DMS53 treated with DMSO at 0.1 percent for 48 hours (cell line): ENCODE data around the gene PRR35.

Experiments used
- DNase-seq: peaks from one replicate; lab custom pipeline; 2025; ENCODE audit not compliant: unreplicated experiment; lab: John Stamatoyannopoulos, UW

The PRR35 gene

DNA sequence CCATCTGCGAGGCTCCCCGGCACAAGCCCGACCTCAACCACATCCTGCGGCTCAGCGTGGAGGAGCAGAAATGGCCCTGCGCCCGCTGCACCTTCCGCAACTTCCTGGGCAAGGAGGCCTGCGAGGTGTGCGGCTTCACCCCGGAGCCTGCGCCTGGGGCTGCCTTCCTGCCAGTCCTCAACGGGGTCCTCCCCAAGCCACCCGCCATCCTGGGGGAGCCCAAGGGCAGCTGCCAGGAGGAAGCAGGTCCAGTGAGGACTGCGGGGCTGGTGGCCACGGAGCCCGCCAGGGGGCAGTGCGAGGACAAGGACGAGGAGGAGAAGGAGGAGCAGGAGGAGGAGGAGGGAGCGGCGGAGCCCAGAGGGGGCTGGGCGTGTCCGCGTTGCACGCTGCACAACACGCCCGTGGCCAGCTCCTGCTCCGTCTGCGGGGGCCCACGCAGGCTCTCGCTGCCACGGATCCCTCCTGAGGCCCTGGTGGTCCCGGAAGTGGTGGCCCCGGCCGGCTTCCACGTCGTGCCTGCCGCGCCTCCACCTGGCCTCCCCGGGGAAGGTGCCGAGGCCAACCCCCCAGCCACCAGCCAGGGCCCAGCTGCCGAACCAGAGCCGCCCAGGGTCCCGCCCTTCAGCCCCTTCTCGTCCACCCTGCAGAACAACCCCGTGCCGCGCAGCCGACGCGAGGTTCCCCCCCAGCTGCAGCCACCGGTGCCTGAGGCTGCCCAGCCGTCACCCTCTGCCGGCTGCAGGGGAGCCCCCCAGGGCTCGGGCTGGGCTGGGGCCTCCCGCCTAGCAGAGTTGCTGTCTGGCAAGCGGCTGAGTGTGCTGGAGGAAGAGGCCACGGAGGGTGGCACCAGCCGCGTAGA, 13.1 kb upstream of the PRR35 start:
- DNase-seq = no peak

DNA sequence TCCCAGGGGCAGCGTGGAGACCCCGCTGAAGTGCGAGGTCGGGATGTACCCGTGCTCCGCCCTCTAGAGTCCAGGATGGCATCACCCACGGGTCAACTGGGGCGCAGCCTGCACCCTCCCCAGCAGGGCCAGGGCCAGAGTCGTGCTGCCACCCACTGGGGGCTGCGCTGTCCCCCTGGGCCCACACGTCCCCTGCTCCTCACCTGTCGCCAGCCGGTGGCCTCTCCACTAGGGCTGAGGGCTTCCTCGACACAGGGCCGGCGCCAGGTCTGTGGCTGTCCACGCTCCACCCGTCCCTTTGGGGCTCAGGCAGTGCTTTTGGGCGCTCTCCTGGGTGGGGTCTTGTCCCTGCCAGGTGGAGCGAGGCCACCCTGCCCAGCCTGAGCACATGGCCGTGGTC, 11.6 kb upstream of the PRR35 start:
- no peak for DNase-seq

- no peak for DNase-seq
Measured at GRCh38 chr16:549544-550263, 10.5 kb upstream of the PRR35 start.

DNA sequence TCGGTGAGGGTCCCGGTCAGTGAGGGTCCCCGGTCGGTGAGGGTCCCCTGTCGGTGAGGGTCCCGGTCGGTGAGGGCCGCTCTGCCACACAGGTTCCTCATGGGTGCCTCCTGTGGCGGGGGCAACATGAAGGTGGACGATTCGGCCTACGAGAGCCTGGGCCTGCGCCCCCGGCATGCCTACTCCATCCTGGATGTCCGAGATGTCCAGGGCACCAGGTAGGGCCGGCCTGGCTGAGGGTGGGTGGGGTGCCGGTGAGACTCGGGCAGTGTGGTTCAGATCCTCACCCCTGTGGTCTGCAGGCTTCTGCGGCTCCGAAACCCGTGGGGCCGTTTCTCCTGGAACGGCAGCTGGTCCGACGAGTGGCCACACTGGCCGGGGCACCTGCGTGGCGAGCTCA, 9.0 kb upstream of the PRR35 start:
- no peak for DNase-seq

GRCh38 chr16:552171-552570, 8.0 kb upstream of the PRR35 start:
- no peak for DNase-seq

DNA sequence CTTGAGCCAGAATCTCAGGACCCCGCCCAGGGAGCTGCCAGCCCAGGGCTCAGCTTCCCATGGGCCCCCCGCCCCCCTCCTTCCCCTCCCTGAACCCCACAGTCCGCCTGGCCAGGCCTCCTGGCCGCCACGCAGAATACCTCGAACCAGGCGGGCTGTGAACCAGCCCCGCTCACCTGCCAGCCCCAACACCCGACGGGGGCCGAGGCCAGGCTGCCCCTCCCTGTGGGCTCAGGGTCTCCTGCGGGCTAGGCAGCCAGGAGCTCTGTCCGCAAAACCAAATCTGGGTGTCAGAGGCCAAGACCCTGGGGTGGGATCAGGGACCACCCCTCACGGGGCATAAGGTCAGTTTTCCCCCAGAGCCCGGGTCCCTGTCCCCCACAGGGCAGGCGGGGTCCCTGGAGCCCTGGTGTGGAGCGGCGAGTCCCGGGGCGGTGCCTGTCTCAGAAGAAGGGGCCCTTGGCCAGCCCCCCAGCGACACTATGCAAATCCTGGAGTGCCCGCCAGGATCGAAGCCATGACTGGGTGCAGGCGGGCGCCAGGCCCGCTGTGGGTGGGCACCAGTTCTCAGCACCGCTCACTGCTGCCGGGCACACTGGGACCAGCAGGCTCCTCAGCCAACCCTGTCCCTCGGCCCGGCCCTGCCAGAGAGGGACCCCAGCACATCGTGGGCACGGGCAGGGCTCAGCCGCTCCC, 6.4 kb upstream of the PRR35 start:
- DNase-seq = no peak

DNA sequence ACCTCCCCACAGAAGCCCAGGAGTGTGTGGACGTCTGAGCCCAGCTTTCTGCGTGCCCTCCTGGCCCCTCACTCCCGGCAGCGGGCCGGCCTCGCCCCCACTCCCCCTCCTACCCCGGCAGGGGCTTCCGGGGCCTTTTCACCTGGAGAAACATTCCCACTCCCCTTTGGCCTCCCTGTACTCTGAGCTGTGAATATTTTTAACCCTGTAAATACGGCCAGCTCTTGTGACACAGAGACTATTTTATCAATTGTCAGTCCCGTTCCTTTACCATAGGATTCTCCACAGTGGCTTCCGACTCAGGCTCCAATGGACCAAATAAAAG, 5.9 kb upstream of the PRR35 start:
- no peak for DNase-seq

DNA sequence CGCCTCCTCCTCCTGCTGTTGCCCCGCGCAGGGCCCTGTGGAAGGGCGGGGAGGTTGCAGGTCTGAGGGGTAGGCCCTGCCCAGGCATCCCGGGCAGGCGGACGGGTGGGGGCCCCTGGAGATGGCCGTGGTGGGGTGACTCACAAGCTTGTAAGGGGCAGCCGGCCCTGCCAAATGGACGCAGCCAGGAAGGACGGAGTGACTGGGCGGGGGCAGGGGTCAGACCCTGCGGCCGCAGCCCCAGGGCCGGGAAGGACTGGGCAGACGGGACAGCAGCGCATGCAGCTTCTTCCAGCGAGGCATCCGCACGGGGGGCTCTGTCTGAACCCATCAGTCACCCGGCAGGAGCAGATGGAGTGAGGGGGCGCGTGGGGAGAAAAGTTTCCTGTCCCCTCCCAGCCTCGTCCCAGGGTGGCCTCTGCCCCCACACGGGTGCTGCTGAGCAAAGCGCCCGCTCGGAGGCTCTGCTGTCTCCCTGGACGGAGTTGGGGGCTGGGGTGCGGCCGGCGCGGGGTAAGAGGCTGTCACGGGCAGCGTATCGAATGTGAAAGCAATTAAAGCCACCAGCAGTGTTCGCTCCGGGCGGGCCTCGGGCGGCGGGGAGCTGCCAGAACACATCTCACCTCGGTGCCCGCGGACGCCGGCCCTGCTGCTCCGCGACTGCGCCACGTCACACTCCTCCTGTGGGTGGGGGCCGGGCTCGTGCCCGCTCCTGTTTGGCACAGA, 5.4 kb upstream of the PRR35 start:
- no peak for DNase-seq

DNA sequence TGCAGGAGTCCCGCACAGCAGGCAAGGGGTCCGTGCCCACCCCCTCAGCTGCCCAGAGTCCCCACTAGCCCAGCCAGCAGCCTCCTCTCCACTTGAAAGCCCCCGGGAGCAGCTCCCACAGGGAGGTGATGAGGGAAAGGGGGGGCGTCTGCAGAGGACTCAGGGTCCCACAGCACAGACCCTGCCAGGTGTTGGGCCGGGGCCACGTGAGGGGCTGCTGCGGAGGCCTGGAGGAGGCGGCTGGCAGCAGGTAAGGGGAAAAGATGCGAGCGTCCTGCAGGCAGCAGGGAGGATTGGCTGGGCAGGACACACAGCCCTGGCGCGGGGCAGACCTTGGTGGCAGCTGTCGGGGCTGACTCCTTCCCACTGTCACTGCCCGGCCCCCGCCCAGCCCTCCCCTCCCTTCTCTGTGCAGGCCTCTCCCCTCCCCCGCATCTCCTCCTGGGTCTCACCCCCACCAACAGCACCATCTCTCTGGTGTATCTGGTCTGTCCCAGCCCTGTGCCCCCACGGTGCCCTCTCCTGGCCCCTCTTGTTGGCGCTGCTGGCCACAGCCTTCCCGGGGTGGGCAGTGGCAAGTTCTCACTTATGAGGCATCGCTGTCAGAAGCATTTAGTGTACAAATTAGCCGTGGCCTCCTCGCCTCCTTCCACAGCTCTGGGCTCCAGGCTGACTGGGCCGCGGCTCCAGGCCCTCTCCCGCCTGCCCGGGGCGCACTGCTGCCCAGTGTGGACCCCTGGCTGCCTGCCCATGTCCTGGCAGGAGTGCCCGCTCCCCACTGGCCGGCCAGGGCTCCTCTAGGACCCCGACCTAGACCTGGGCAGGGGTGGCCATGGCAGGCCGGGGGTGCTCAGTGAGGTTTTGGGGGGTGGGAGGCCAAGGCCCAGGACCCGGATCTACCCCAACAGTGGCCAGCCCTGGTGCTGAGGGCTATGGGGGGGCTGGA, 4.4 kb upstream of the PRR35 start:
- no peak for DNase-seq

GRCh38 chr16:556474-557173, 3.6 kb upstream of the PRR35 start:
- DNase-seq = no peak

DNA sequence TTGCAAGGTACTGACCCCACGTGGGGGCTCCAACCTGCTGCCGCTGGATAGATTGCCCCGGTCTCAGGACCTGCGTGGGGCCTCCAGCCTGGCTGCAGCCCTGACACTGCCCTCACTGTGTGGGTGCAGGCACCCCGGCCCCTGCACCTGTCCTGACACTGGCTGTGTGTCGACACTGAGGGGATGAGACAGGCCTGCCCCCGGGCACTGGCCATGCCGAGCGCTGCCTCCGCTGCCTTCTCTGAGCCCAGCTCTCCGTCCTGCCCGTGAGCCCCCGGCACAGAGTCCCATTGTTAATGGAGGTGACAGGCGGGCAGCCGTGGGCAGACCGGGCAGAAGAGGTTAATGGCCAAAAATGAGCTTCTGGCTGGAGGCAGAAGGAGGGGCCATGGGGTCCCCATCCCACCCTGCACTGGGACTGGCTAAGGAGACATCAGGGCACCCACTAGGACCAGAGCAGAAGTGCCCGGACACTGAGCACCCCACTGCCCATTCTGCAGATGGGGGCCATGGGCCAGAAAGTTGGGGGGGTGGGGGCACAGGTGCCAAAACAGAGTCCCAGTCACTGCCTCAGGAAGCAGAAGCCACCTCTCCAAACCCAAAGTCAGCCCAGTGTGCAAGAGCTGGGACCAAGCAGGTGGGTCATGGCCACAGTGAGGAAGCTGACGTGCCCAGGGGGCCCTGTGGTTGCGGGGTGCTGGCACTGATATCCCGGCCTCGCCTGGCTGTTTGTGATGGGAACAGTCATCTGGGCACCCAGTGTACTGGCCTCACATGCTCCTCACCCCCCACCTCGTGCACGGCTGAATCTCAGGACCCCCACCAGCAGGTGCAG, 2.5 kb upstream of the PRR35 start:
- DNase-seq = no peak

- DNase-seq = no peak
Measured at GRCh38 chr16:558298-559020, 1.7 kb upstream of the PRR35 start.

DNA sequence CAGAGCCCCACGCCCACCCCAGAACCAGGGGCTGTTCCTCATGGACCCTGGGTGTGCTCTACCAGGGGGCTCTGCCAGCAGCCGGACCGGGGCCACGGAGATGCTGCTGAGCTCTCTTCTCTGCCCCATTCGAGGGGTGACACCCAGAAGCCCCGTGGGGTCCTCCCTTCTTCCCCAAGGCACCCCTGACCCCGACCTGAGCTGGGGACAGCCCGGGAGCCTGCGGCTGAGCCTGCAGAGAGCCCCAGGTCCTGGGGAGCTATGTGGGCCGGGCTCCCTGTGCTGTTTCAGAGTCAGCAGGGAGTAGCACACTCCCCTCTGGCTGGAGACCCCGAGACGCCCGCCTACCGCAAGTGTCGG, 1.2 kb upstream of the PRR35 start:
- no peak for DNase-seq

DNA sequence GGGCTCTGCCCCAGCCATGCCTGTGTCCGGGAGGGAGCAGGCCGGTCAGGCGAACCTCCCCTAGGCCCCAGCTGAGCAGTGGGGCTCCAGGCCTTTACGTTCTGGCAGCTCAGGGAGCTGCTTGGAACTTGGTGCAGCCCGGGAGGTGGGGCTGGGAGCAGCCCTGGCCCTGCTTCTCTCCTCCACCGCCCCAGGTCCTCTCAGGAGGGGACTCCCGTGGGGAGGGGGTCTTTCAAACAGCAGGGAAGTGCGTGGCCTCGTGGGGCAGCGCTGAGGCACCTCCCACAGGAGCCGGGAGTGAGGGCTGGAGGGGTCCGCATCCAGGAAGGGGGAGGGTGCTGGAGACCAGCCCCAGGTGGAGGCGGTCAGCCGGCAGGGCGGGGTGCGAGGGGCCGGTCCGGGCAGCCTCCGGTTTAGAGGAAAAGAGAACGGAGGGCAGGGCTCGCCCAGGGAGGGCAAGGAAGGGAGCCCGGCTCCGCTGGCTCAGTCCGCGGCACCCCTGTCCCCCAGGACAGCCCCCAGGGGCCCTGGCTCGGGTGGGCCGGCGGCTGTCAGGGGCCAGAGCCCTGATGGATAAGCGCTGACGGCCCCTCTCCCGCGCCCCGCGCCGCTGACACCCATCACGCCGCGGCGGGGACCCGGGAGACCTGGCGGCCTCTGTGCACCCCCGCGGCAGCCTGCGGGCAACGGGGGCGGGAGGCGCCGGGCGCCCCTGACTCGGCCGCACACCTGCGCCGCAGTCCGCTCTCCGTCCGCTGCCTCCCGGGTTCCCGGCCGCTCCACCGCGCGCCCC, 587 bp upstream of the PRR35 start:
- DNase-seq = no peak

DNA sequence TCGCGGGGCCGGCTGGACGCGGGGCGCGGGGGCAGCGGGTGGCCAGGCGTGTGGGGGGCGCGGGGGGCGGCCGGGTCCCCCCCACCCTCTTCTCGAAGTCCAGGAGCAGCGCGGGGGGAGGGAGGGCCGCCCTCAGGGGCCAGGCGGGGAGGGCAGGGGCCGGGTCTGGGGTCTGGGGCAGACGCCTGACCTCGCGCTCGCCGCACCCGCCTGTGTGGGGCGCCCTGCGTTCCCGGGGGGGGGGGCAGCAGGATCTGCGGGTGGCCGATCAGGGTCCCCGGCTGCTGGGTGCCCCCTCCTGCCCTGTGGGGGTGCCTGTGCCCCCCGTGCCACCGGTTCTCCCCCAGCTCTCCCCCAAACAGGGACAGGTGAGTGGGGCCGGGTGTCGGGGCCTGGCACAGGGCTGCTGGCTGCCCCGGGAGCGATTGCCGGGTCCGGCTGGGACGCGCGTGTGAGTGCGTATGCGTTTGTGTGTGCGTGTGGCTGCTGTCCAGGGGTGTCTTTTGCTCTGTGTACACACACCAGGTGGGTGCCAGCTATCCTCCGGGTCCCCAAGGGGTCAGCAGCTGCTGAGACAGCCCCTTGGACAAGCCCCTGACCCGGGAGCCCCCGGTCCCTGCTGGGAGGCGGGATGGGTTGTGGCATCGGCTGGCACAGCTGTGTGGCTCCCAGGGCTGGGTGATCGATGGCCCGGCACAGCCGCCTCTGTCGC, 663 bp downstream of the PRR35 start:
- no peak for DNase-seq

DNA sequence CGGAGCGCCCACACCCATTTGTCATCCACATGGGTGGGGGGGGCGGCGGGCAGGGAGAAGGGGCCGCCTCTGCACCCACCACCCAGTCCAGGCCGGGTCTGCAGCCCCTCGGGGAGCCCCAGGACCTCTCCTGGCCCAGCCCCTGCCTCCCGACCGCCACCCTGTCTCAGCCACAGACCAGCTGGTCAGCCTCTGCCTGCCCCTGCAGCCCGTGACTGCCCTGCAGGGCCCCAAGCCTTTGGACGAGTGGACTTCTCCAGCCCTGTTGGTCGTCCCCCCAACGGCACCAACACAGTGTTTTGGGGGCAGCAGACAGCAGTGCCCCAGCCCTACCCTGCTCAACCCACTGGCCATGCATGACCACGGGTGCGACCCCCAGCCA, 1.2 kb downstream of the PRR35 start:
- DNase-seq = no peak
